GM23338 (cell line): ENCODE data around the gene XIRP2. TPM values are rescaled to one million over a fixed set of nuclear protein-coding genes. Genes with fewer than 3 reads are reported as not detected.

Experiments
- ATAC-seq: fragments of 200-7000 bp; cut with Tn5 transposase; 3 replicates; pipeline ENCODE4 v1.9.1; 2020
- DNase-seq: peaks from one replicate; pipeline ENCODE4 v3.0.0-alpha.2; 2015; ENCODE audit warnings: low spot score
- H2AFZ ChIP-seq: fragments of 200-600 bp; sonication (generic); 2 replicates; pipeline ENCODE4 v1.8.0; 2016; ENCODE audit warnings: antibody characterized with exemption, mild to moderate bottlenecking, moderate library complexity
- H3F3A ChIP-seq: fragments of 200-600 bp; sonication (generic); replicated peaks from 2 replicates; pipeline ENCODE4 v1.8.0; 2017; ENCODE audit warnings: antibody characterized with exemption, mixed run types, low read depth
- H3K27ac ChIP-seq: fragments of 200-600 bp; sonication (generic); 2 replicates; pipeline ENCODE4 v1.6.1; 2016; ENCODE audit warnings: low read depth
- H3K27me3 ChIP-seq: fragments of 200-600 bp; sonication (generic); 2 replicates; pipeline ENCODE4 v1.8.0; 2016; ENCODE audit warnings: mild to moderate bottlenecking, mixed run types, moderate library complexity; ENCODE audit not compliant: insufficient read depth
- H3K36me3 ChIP-seq: fragments of 200-600 bp; sonication (generic); 2 replicates; pipeline ENCODE4 v1.8.0; 2016; ENCODE audit warnings: mild to moderate bottlenecking; ENCODE audit not compliant: insufficient read depth
- H3K4me1 ChIP-seq: fragments of 200-600 bp; sonication (generic); 2 replicates; pipeline ENCODE4 v1.8.0; 2016; ENCODE audit warnings: mild to moderate bottlenecking, moderate library complexity; ENCODE audit not compliant: insufficient read depth
- H3K4me2 ChIP-seq: fragments of 200-600 bp; sonication (generic); 2 replicates; pipeline ENCODE4 v1.7.1; 2017; ENCODE audit warnings: mixed run types
- H3K4me3 ChIP-seq: fragments of 200-600 bp; sonication (generic); 2 replicates; pipeline ENCODE4 v1.6.1; 2016; ENCODE audit warnings: mixed run types
- H3K79me2 ChIP-seq: fragments of 200-600 bp; sonication (generic); replicated peaks from 2 replicates; pipeline ENCODE4 v1.8.0; 2017; ENCODE audit warnings: mild to moderate bottlenecking; ENCODE audit not compliant: insufficient read depth
- H3K9me2 ChIP-seq: fragments of 200-600 bp; sonication (generic); 2 replicates; pipeline ENCODE4 v1.8.0; 2017; ENCODE audit not compliant: insufficient read depth
- H4K20me1 ChIP-seq: fragments of 200-600 bp; sonication (generic); replicated peaks from 2 replicates; pipeline ENCODE4 v1.8.0; 2017; ENCODE audit warnings: mild to moderate bottlenecking; ENCODE audit not compliant: insufficient read depth
- H3K27ac Mint-ChIP-seq: 2 replicates; pipeline ENCODE4 v1.8.0; 2020; ENCODE audit warnings: inconsistent platforms, mild to moderate bottlenecking, moderate library complexity, mixed read lengths
- H3K27me3 Mint-ChIP-seq: 3 replicates; pipeline ENCODE4 v1.8.0; 2022; ENCODE audit warnings: low read depth, mild to moderate bottlenecking, moderate library complexity, mixed read lengths, inconsistent platforms; ENCODE audit not compliant: insufficient read depth, poor library complexity
- H3K36me3 Mint-ChIP-seq: 3 replicates; pipeline ENCODE4 v1.8.0; 2021; ENCODE audit warnings: low read depth, mild to moderate bottlenecking, inconsistent platforms, moderate library complexity, mixed read lengths
- H3K4me1 Mint-ChIP-seq: 3 replicates; pipeline ENCODE4 v1.8.0; 2020; ENCODE audit warnings: mild to moderate bottlenecking, inconsistent platforms, mixed read lengths
- H3K4me3 Mint-ChIP-seq: 3 replicates; pipeline ENCODE4 v1.8.0; 2021; ENCODE audit warnings: moderate library complexity, mild to moderate bottlenecking, inconsistent platforms, mixed read lengths
- H3K9me3 Mint-ChIP-seq: 3 replicates; pipeline ENCODE4 v1.8.0; 2020; ENCODE audit warnings: moderate library complexity, mild to moderate bottlenecking, inconsistent platforms, mixed read lengths
- CREB1 ChIP-seq: fragments of 250-450 bp; sonication (Bioruptor Pico); IDR thresholded peaks from 2 replicates; pipeline ENCODE4 v1.5.0; 2020; ENCODE audit warnings: low read depth, mild to moderate bottlenecking, moderate library complexity
- CTCF ChIP-seq, 2 experiments: fragments of 200-600 bp in 1 of 2; sonication (generic) in 1 of 2; conservative IDR thresholded peaks; 2 replicates each; pipeline versions ENCODE4 v1.5.1 to v1.6.1; 2016 to 2017; ENCODE audit warnings: antibody characterized with exemption in 2 of 2, low read depth in 2 of 2, mild to moderate bottlenecking in 2 of 2, moderate library complexity in 1 of 2
- EZH2phosphoT487 ChIP-seq: fragments of 200-600 bp; sonication (generic); IDR thresholded peaks from one replicate; pipeline ENCODE4 v1.8.1; 2018; ENCODE audit warnings: antibody characterized with exemption; ENCODE audit not compliant: unreplicated experiment
- NANOG ChIP-seq: IDR thresholded peaks from 2 replicates; pipeline ENCODE4 v1.6.1; 2016; ENCODE audit warnings: antibody characterized with exemption, borderline replicate concordance
- POLR2AphosphoS5 ChIP-seq: IDR thresholded peaks from 2 replicates; pipeline ENCODE4 v1.6.1; 2016; ENCODE audit warnings: antibody characterized with exemption, low read depth
- REST ChIP-seq: IDR thresholded peaks from one replicate; pipeline ENCODE4 v1.6.1; 2018; ENCODE audit warnings: antibody characterized with exemption; ENCODE audit not compliant: unreplicated experiment
- polyA plus RNA-seq: library from polyadenylated mRNA; unstranded; fragments of >200 nt; fragmentation: Nextera tagmentation; extraction: Ambion mirVana; gene quantifications from 2 replicates; pipeline ENCODE4 v1.2.1, GENCODE V29; 2016
- total RNA-seq: library from RNA; depleted of rRNA; stranded (reverse); fragments of >200 nt; shearing (Covaris generic); gene quantifications from 2 replicates; pipeline ENCODE4 v1.2.3, GENCODE V29; 2014

XIRP2 gene
- total and polyA plus RNA-seq, 2 experiments from 2014 or later: 0.17 to 0.31 TPM

GRCh38 chr2:167198576-167198975, 310.3 kb downstream of the XIRP2 start:
- no peak overlapping the region for H3K27ac Mint-ChIP-seq

More at GRCh38 chr2:167198576-167198975, 310.3 kb downstream of the XIRP2 start:
- ATAC-seq (no peak), DNase-seq (no peak)
- no peak for TF ChIP-seq REST
- TF ChIP-seq CTCF (conservative IDR thresholded peaks at IDR 0.05; ENCODE audit: low read depth in 2 of 2): no peak
- TF ChIP-seq EZH2phosphoT487: no peak
- TF ChIP-seq CREB1 (CRISPR knock-in tag): no peak
- no peak for TF ChIP-seq NANOG
- TF ChIP-seq POLR2AphosphoS5: no peak
- Histone ChIP-seq H4K20me1 (no peaks in the 10 kb centered on the region), H3K4me1 (no peaks in the 10 kb centered on the region; the same call in 1 of the 2 replicates), H3K27ac (no peak overlapping the region), H3K4me2 (no peak overlapping the region), H3K27me3 (no peaks in the 10 kb centered on the region), H2AFZ (no peak overlapping the region), H3K9me2 (no peaks in the 10 kb centered on the region), H3K79me2 (no peaks in the 10 kb centered on the region), H3K36me3 (no peaks in the 10 kb centered on the region), H3K4me3 (no peak overlapping the region), H3F3A (no peaks in the 10 kb centered on the region)
- Mint-ChIP-seq H3K4me3 (no peak overlapping the region), H3K9me3 (no peaks in the 10 kb centered on the region), H3K27me3 (no peaks in the 10 kb centered on the region), H3K4me1 (peaks cover 2% of the 10 kb centered on the region; the same call in 1 of the 3 replicates), H3K36me3 (no peaks in the 10 kb centered on the region)
